Omental fat pad (tissue), 4 donors: Measurements from ENCODE around the gene CHD1L. TPM values are rescaled to one million over a fixed set of nuclear protein-coding genes. Genes with fewer than 3 reads are reported as not detected.
"Not testable (repeated sequence)": the region's sequence is repeated elsewhere in the genome, so short reads cannot be mapped to it uniquely, and the experiment has no call there.

ENCODE experiments used
- ATAC-seq: fragments of 150-250 bp; one replicate; pipeline ENCODE4 v1.9.1; 2016; ENCODE audit warnings: mild to moderate bottlenecking, moderate library complexity; ENCODE audit not compliant: low FRiP score
- DNase-seq: peaks from one replicate; pipeline ENCODE4 v3.0.0-alpha.2; 2019; ENCODE audit warnings: low spot score
- total RNA-seq, 4 donors: library from RNA; depleted of rRNA; stranded (reverse); fragments of >200 nt; gene quantifications; one replicate each; pipeline ENCODE4 v1.1.0, GENCODE V29; 2016
- TF ChIP-seq, protein P1 (sequence below), 3 donors: fragments of 450-650 bp; IDR thresholded peaks; one replicate each; pipeline ENCODE4 v1.5.1; 2016 to 2017; ENCODE audit warnings: antibody characterized with exemption in 3 of 3, mild to moderate bottlenecking in 3 of 3, moderate library complexity in 2 of 3

Gene CHD1L
- total RNA-seq, 4 donors from 2014 or later: 16.8 to 35.2 (median 24.6) TPM

DNA sequence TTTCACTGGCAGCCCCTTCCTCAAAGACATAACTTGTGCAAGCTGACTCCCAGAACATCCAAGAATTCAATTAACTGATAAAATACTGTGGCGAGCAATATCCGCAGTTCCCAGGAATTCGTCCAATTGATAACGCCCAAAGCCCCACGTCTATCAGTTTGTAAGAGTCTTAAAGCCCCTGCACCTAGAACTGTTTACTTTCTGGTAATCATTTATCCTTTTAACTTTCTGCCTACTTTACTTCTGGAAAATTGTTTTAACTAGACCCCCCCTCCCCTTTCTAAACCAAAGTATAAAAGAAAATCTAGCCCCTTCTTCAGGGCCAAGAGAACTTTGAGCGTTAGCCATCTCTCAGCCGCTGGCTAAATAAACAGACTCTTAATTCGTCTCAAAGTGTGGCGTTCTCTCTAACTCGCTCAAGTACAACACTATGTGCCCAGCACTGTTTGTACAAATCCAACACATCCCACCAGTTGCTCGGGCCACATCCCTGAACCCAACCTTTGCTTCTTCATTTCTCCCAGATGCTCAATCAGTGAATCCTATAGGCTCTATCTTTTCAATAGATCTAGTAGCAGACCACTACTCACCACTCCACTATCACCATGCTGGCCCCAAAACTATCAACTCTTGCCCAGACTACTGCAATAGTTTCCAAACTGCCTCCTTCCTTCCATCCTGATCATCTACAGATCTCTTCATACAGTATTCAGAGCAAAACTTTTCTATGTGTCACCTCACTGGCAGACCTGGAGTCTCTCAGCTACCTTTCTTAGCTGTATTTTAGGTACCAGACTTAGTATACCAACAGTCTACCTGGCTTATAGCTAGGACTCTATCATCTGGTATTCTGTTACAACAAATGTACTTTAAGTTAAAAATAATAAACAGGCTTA, 3.3 kb upstream of the CHD1L start:
- TF ChIP-seq, protein P1, sequence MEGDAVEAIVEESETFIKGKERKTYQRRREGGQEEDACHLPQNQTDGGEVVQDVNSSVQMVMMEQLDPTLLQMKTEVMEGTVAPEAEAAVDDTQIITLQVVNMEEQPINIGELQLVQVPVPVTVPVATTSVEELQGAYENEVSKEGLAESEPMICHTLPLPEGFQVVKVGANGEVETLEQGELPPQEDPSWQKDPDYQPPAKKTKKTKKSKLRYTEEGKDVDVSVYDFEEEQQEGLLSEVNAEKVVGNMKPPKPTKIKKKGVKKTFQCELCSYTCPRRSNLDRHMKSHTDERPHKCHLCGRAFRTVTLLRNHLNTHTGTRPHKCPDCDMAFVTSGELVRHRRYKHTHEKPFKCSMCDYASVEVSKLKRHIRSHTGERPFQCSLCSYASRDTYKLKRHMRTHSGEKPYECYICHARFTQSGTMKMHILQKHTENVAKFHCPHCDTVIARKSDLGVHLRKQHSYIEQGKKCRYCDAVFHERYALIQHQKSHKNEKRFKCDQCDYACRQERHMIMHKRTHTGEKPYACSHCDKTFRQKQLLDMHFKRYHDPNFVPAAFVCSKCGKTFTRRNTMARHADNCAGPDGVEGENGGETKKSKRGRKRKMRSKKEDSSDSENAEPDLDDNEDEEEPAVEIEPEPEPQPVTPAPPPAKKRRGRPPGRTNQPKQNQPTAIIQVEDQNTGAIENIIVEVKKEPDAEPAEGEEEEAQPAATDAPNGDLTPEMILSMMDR (IDR thresholded peaks at IDR 0.05): no peak
- ATAC-seq (no peak), DNase-seq (no peak)

DNA sequence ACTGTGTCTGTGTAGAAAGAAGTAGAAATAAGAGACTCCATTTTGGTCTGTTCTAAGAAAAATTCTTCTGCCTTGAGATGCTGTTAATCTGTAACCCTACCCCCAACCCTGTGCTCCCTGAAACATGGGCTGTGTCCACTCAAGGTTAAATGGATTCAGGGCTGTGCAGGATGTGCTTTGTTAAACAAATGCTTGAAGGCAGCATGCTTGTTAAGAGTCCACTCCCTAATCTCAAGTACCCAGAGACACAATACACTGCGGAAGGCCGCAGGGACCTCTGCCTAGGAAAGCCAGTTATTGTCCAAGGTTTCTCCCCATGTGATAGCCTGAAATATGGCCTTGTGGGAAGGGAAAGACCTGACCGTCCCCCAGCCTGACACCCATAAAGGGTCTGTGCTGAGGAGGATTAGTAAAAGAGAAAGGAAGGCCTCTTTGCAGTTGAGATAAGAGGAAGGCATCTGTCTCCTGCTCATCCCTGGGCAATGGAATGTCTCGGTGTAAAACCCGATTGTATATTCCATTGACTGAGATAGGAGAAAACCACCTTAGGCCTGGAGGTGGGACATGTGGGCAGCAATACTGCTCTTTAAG, 2.3 kb upstream of the CHD1L start:
- not testable (repeated sequence) for DNase-seq

DNA sequence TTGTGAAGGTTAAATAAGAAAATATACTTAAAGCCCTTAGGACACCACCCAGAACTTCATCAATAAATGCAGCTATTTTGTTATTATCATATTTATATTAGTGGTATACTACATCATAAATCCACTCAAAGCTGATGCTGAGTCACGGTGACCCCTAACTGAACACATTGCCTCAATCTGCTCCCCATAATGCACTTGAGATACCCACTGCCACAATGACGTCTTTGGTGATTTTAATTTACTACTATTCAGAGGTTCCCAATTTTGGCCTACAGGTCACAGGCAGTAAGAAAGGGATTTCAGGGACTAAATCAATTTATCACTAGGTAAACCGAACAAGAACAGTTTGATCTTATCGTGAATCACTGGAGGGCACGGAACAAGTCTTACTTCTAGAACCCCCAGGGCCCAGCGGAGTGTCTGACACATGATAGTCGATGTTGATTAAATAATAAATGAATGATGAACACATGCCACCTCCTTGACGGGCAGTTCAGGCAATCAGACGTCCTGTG, 493 bp upstream of the CHD1L start:
- DNase-seq (no peak), ATAC-seq (no peak)
- TF ChIP-seq, protein P1 (IDR thresholded peaks at IDR 0.05): no peak

More for the DNA sequence above, 2.3 kb upstream of the CHD1L start:
- ATAC-seq: not testable (repeated sequence)

DNA sequence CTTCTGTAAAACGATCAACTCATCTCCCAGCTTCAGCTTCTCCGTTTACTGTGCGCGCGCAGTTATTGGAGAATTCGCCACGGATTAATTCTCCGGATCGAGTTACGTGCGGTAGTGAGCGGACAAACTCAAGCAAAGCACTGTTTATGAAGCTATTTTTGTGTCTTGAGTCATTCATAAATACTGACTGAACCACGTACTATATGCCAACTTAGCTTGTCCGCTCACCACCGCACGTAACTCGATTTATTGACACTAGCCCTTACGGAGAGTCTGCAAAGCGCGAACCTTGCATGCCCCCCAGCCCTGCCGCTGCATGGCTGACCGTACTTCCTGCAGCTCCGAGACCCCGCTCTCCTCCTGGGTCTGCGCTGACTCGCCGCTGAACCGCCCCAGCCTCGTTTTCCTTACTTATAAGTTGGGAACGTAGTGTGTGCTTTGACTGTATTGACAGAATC, 773 bp downstream of the CHD1L start:
- no peak for DNase-seq
- TF ChIP-seq, protein P1 (IDR thresholded peaks at IDR 0.05): no peak

DNA sequence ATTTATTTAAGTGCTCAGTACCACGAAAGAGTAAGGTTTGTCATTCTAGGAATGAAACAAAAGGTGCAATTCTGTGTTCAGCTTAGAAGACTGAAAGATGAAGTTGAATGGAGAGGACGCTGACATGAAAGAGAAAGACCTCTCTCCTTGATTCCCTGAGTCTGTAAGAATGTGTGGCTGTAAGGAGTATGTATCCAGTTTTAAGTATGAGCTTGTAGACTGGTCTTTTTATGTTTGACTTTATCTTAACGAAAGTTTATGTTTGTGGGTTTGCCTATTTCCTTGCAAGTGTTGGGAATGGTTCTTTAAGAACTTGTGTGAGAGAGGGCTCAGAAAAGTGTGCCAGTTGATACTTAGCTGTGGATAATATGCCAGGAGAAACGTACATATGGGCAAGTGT, 1.4 kb downstream of the CHD1L start:
- TF ChIP-seq, protein P1 (IDR thresholded peaks at IDR 0.05): no peak
- no peak for DNase-seq
- no peak for ATAC-seq

More for the DNA sequence above, 773 bp downstream of the CHD1L start:
- ATAC-seq: peak; percentile 51

DNA sequence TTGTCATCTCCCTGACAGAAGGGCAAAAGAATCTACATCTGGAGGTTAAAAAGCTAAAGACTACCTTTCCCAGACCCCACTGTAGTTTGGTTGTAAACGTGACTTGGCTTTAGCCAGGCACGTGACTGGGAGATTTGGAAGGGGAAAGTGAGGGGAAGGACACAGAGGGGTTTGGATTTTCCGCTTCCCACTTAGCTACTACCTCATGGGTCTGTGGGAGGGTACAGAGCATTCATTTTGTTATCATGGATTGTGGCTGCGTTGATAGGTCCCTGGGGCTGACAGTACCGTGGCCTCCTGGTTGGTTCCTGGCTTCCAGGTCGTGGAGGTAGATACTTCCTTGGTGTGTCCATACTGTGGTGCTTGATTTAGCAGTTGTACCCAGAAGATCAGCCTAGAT, 2.6 kb downstream of the CHD1L start:
- TF ChIP-seq, protein P1 (IDR thresholded peaks at IDR 0.05): no peak
- no peak for ATAC-seq
- no peak for DNase-seq

DNA sequence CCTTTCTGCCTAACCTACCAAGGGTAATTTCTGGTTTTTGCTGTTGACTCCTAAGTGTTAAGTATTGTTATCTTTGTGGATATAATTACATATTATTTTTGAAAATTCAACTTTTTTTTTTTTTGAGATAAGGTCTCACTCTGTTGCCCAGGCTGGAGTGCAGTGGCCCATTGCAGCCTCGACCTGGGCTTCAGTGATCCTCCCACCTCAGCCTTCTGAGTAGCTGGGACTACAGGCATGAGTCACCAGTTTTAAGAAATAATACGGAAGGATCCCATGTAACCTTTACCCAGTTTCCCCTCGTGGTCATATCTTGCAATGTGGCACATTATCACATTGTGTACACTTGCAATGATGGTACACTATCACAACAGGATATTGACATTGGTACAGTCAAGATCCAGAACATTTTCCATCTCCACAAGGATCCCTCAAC, 3.1 kb downstream of the CHD1L start:
- TF ChIP-seq, protein P1 (IDR thresholded peaks at IDR 0.05): no peak
- DNase-seq (no peak), ATAC-seq (no peak)
